Measurements from ENCODE around the gene SPCS2. TPM values are rescaled to one million over a fixed set of nuclear protein-coding genes. Genes with fewer than 3 reads are reported as not detected.

SPCS2 gene
- total and polyA plus RNA-seq, 2 of the 8 experiments (the other 6 are each of a cell fraction or from before 2014, with no cell fraction given), result 92.7 to 161 TPM

DNA sequence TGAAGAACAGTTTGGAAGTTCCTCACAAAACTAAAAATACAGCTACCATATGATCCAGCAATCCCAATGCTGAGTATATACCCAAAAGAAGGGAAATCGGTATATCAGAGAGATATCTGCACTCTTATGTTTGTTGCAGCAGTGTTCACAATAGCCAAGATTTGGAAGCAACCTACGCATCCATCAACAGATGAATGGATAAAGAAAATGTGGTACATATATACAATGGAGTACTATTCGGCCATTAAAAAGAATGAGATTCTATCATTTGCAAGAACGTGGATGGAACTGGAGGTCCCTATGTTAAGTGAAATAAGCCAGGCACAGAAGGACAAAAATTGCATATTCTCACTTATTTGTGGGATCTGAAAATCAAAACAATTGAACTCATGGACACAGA is 46.7 kb upstream of the SPCS2 start:
- 87% methylated on average over 4 of the region's 4 CpGs; no CpG with 5 or more reads in 1 of the 2 experiments for WGBS, 2 experiments (ENCODE audit: extremely low coverage in 1 of 2, insufficient coverage in 1 of 2, insufficient read length in 1 of 2, insufficient replicate concordance in 2 of 2, low coverage in 1 of 2, low lambda C conversion rate in 2 of 2, missing lambda C conversion rate in 1 of 2)
- no peak for FAIRE-seq

More for the DNA sequence above, 46.7 kb upstream of the SPCS2 start:
- H3K27ac ChIP-seq (ENCODE audit: low read depth, low read length), result no peak overlapping the region
- no peak for DNase-seq (ENCODE audit: low read depth in 1 of 2, low spot score in 2 of 2)
- H3K4ac ChIP-seq (replicated peaks; ENCODE audit: insufficient read length, low read depth, low read length), result no peak overlapping the region
- no peak overlapping the region for H3K4me2 ChIP-seq (ENCODE audit: insufficient read depth in 1 of 2, low read depth in 2 of 2, low read length in 2 of 2)
- H3K14ac ChIP-seq (ENCODE audit: insufficient read length), result no peak overlapping the region
- no peaks in the 10 kb centered on the region for H3K27me3 ChIP-seq (replicated peaks in 1 of 4; ENCODE audit: control insufficient read depth in 3 of 4, extremely low read depth in 1 of 4, insufficient read depth in 3 of 4, low read length in 3 of 4)
- no peak overlapping the region for H2BK20ac ChIP-seq (ENCODE audit: low read length)
- no peak overlapping the region for H3K9ac ChIP-seq (replicated peaks in 1 of 4; ENCODE audit: extremely low read depth in 1 of 4, low read depth in 3 of 4, low read length in 3 of 4)
- H2BK120ac ChIP-seq (replicated peaks; ENCODE audit: low read depth, low read length), result no peak overlapping the region
- no peaks in the 10 kb centered on the region for H3K23me2 ChIP-seq (ENCODE audit: low read depth, low read length)
- no peak overlapping the region for H3K4me3 ChIP-seq (ENCODE audit: extremely low read depth in 1 of 4, insufficient read depth in 2 of 4, low read depth in 3 of 4, low read length in 4 of 4)
- H4K8ac ChIP-seq (ENCODE audit: extremely low read depth, insufficient read depth, low read length), result no peak overlapping the region
- H4K91ac ChIP-seq (replicated peaks; ENCODE audit: insufficient read length, low read length), result no peak overlapping the region
- no peak overlapping the region for H3K18ac ChIP-seq (ENCODE audit: extremely low read depth, low read length)
- H3K4me1 ChIP-seq (replicated peaks in 1 of 4; ENCODE audit: control insufficient read depth in 3 of 4, insufficient read depth in 4 of 4, low read length in 3 of 4), result no peaks in the 10 kb centered on the region
- TF ChIP-seq, protein P1, sequence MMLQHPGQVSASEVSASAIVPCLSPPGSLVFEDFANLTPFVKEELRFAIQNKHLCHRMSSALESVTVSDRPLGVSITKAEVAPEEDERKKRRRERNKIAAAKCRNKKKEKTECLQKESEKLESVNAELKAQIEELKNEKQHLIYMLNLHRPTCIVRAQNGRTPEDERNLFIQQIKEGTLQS (IDR thresholded peaks at IDR 0.05; ENCODE audit: insufficient read depth, low read depth, low read length), result no peak
- H3K79me2 ChIP-seq (ENCODE audit: control insufficient read depth in 1 of 2, insufficient read depth in 2 of 2, low read length in 2 of 2), result no peaks in the 10 kb centered on the region
- ChIA-PET POLR2A (ENCODE audit: partially characterized antibody) (no interaction called here), CTCF (ENCODE audit: partially characterized antibody) (no interaction called here)
- no peak overlapping the region for H2BK15ac ChIP-seq (ENCODE audit: low read length)
- H2BK12ac ChIP-seq (ENCODE audit: low read depth, low read length), result no peak overlapping the region
- no peak overlapping the region for H2AK5ac ChIP-seq (ENCODE audit: low read depth, low read length)
- no peak overlapping the region for H2BK5ac ChIP-seq (ENCODE audit: low read depth, low read length)
- no peak overlapping the region for H4K5ac ChIP-seq (ENCODE audit: insufficient read length, low read depth, low read length)
- no peaks in the 10 kb centered on the region for H3K79me1 ChIP-seq (ENCODE audit: low read depth, low read length)
- H3K23ac ChIP-seq (ENCODE audit: insufficient read length), result no peak overlapping the region
- peaks cover 5 to 11% of the 10 kb centered on the region in 2 experiments; a peak in 3 of 4 replicates for H3K9me3 ChIP-seq (ENCODE audit: insufficient read depth in 2 of 2, low read depth in 1 of 2, low read length in 1 of 2)
- no peak overlapping the region for H2AFZ ChIP-seq (ENCODE audit: low read length)
- no peaks in the 10 kb centered on the region; a peak in 1 of 8 replicates for H3K36me3 ChIP-seq (ENCODE audit: control insufficient read depth in 2 of 4, insufficient read depth in 4 of 4, low read length in 3 of 4)
- H4K20me1 ChIP-seq (replicated peaks in 1 of 2; ENCODE audit: control insufficient read depth in 1 of 2, insufficient read depth in 2 of 2, low read length in 2 of 2), result no peaks in the 10 kb centered on the region
- no peak overlapping the region for H3K56ac ChIP-seq (replicated peaks; ENCODE audit: insufficient read length, low read depth, low read length)

Measured in H1 (cell line).